HepG2 (cell line): Measurements from ENCODE around the gene BMPR1B. TPM values are rescaled to one million over a fixed set of nuclear protein-coding genes. Genes with fewer than 3 reads are reported as not detected.

Experiments used
- ATAC-seq: fragments of 200-7000 bp; cut with Tn5 transposase; 3 replicates; pipeline ENCODE4 v1.9.1; 2020; ENCODE audit warnings: mild to moderate bottlenecking, moderate library complexity
- BruUV-seq: library from RNA; stranded (reverse); fragments of 400-500 nt; replicated peaks from 2 replicates; lab custom pipeline; 2021; lab: Mats Ljungman, UMichigan
- CTCF ChIA-PET: fragments of 300-600 bp; formaldehyde crosslinking; extraction: SDS; loops from one replicate; lab custom pipeline; 2021; ENCODE audit warnings: low total read pairs, inconsistent platforms, low intra/inter-chr PET ratio; lab: Yijun Ruan, JAX
- POLR2A ChIA-PET: fragments of 350-600 bp; sonication (Branson Sonifier 250); formaldehyde crosslinking; loops from one replicate; lab custom pipeline; 2020; ENCODE audit warnings: antibody characterized with exemption, inconsistent platforms; lab: Yijun Ruan, JAX
- DNase-seq: peaks from one replicate; pipeline ENCODE4 v3.0.0-alpha.2; 2015; ENCODE audit warnings: low spot score
- FAIRE-seq: peaks from 3 replicates; lab custom pipeline; 2011; peaks lifted over from hg19 to GRCh38; lab: Jason Lieb, UNC
- H2AFZ ChIP-seq: one replicate; pipeline ENCODE4 v1.6.1; 2011; ENCODE audit warnings: low read length, inconsistent platforms
- H3K27ac ChIP-seq: fragments of 300-600 bp; 3 replicates; pipeline ENCODE4 v1.8.0; 2011; ENCODE audit warnings: mixed run types, mild to moderate bottlenecking, mixed read lengths, low read length, inconsistent platforms; ENCODE audit not compliant: insufficient read depth; ENCODE audit errors: extremely low read length
- H3K27me3 ChIP-seq, 2 experiments: fragments of 200-600 bp in 1 of 2; 2 replicates in 1 of 2; 3 replicates in 1 of 2; pipeline versions ENCODE4 v1.6.0 to v1.8.0; 2011; ENCODE audit warnings: low read length in 2 of 2, mild to moderate bottlenecking in 2 of 2, moderate library complexity in 2 of 2, inconsistent platforms in 1 of 2; ENCODE audit not compliant: insufficient read depth in 2 of 2, control insufficient read depth in 1 of 2
- H3K36me3 ChIP-seq, 2 experiments: fragments of 200-600 bp in 1 of 2; replicated peaks in 1 of 2; 2 replicates in 1 of 2; 3 replicates in 1 of 2; pipeline versions ENCODE4 v1.5.1 to v1.8.0; 2011; ENCODE audit warnings: low read length in 2 of 2, inconsistent platforms in 1 of 2; ENCODE audit not compliant: insufficient read depth in 2 of 2, control insufficient read depth in 1 of 2
- H3K4me1 ChIP-seq: 2 replicates; pipeline ENCODE4 v1.5.1; 2012; ENCODE audit warnings: low read length, inconsistent platforms; ENCODE audit not compliant: insufficient read depth
- H3K4me2 ChIP-seq: 2 replicates; pipeline ENCODE4 v1.6.0; 2011; ENCODE audit warnings: low read depth, low read length, inconsistent platforms
- H3K4me3 ChIP-seq, 3 experiments: fragments of 200-600 bp in 1 of 3; sonication (generic), shearing (Covaris generic) in 1 of 3; replicated peaks in 1 of 3; 2 replicates each; pipeline ENCODE4 v1.5.1; 2011 to 2016; ENCODE audit warnings: low read length in 3 of 3, inconsistent platforms in 2 of 3, low read depth in 2 of 3, mild to moderate bottlenecking in 2 of 3, control low read depth in 1 of 3, mixed read lengths in 1 of 3; ENCODE audit not compliant: insufficient read depth in 1 of 3
- H3K79me2 ChIP-seq: one replicate; pipeline ENCODE4 v1.6.1; 2011; ENCODE audit warnings: low read length, inconsistent platforms; ENCODE audit not compliant: insufficient read depth
- H3K9ac ChIP-seq: 2 replicates; pipeline ENCODE4 v1.6.0; 2011; ENCODE audit warnings: mild to moderate bottlenecking, low read depth, low read length, inconsistent platforms; ENCODE audit not compliant: insufficient read depth
- H3K9me3 ChIP-seq: 2 replicates; pipeline ENCODE4 v1.5.1; 2012; ENCODE audit warnings: mild to moderate bottlenecking, low read length
- H4K20me1 ChIP-seq: 2 replicates; pipeline ENCODE4 v1.6.0; 2011; ENCODE audit warnings: inconsistent platforms, mild to moderate bottlenecking, low read length, moderate library complexity; ENCODE audit not compliant: insufficient read depth
- FOXK1 ChIP-seq: sonication (generic); formaldehyde crosslinking; IDR thresholded peaks from 2 replicates; pipeline ENCODE4 v1.4.0; 2020; ENCODE audit warnings: low read depth, missing genetic modification reagents, borderline replicate concordance
- GTF3A ChIP-seq: sonication (generic); formaldehyde crosslinking; conservative IDR thresholded peaks from 2 replicates; pipeline ENCODE4 v1.4.0; 2020; ENCODE audit warnings: mild to moderate bottlenecking, missing genetic modification reagents
- PHF5A ChIP-seq: IDR thresholded peaks from one replicate; pipeline ENCODE4 v1.6.1; 2018; ENCODE audit warnings: low read depth, missing genetic modification reagents; ENCODE audit not compliant: unreplicated experiment
- SYNCRIP ChIP-seq: fragments of 200-400 bp; formaldehyde crosslinking; IDR thresholded peaks from 2 replicates; pipeline ENCODE4 v1.6.1; 2018; ENCODE audit warnings: mild to moderate bottlenecking, low read depth, low read length; ENCODE audit not compliant: insufficient read depth
- ZBED4 ChIP-seq: sonication (generic); formaldehyde crosslinking; IDR thresholded peaks from 2 replicates; pipeline ENCODE4 v1.4.0; 2020; ENCODE audit warnings: missing genetic modification reagents, borderline replicate concordance
- ZNF143 ChIP-seq: sonication (generic); formaldehyde crosslinking; IDR thresholded peaks from 2 replicates; pipeline ENCODE4 v1.4.0; 2020; ENCODE audit warnings: missing genetic modification reagents
- ZNF788 ChIP-seq: sonication (generic); formaldehyde crosslinking; IDR thresholded peaks from 2 replicates; pipeline ENCODE4 v1.5.0; 2020; ENCODE audit warnings: mild to moderate bottlenecking, missing genetic modification reagents, borderline replicate concordance
- ZSCAN5A ChIP-seq: sonication (generic); formaldehyde crosslinking; IDR thresholded peaks from 2 replicates; pipeline ENCODE4 v1.8.0; 2022; ENCODE audit warnings: mild to moderate bottlenecking, missing genetic modification reagents, borderline replicate concordance
- WGBS: methylation state at CpG from one replicate; pipeline ENCODE4 v1.1.6; 2017; ENCODE audit warnings: low lambda C conversion rate; 5-methylcytosine and 5-hydroxymethylcytosine counted together
- in situ Hi-C: cut with HindIII; loops from 2 replicates; pipeline ENCODE4 v1.10.0; 2017; ENCODE audit warnings: low pct_unique_long_range_greater_than_20kb; ENCODE audit not compliant: extremely low pct_ligation_motif_present
- intact Hi-C: fragments of 100-400 bp; cut with micrococcal nuclease; formaldehyde crosslinking; loops from one replicate; pipeline ENCODE4 v1.10.0; 2022; ENCODE audit not compliant: unreplicated experiment
- polyA plus RNA-seq, 8 experiments: library from polyadenylated mRNA; depleted of rRNA in 3 of 8; stranded (reverse) in 7 of 8; unstranded in 1 of 8; fragments of >200 nt; fragmentation: Illumina TruSeq in 4 of 8; extraction: Trizol in 4 of 8; gene quantifications; 2 replicates each; pipeline versions ENCODE4 v1.2.1 to v1.2.3, GENCODE V29; 2011 to 2016; ENCODE audit warnings: low read depth in 4 of 8, missing spikeins in 1 of 8, mixed read lengths in 1 of 8; ENCODE audit not compliant: insufficient read depth in 1 of 8
- total RNA-seq, 5 experiments: library from RNA; depleted of rRNA; stranded (reverse); fragments of >200 nt; fragmentation: Illumina TruSeq; extraction: Trizol; gene quantifications; 2 replicates each; pipeline ENCODE4 v1.2.3, GENCODE V29; 2016; ENCODE audit warnings: low read depth in 1 of 5

The BMPR1B gene
- total and polyA plus RNA-seq, 2 of the 13 experiments (the other 11 are each of a cell fraction or from before 2014, with no cell fraction given): 0.07 TPM; not detected in 1

- Histone ChIP-seq H3K79me2 (no peaks in the 10 kb centered on the region), H2AFZ (no peak overlapping the region), H3K4me2 (no peak overlapping the region), H3K4me3 (no peak overlapping the region), H3K27ac (no peak overlapping the region), H3K27me3 (peaks cover 0 to 6% of the 10 kb centered on the region in 2 experiments; a peak in 1 of 5 replicates), H3K4me1 (no peaks in the 10 kb centered on the region), H3K9ac (no peak overlapping the region), H3K36me3 (no peaks in the 10 kb centered on the region), H4K20me1 (no peaks in the 10 kb centered on the region), H3K9me3 (no peaks in the 10 kb centered on the region)
- ChIA-PET POLR2A (no interaction called here), CTCF (no interaction called here)
- no TSS peak for BruUV-seq
- ATAC-seq (no peak), DNase-seq (no peak), FAIRE-seq (no peak)
- intact Hi-C loops (no loop called here), in situ Hi-C loops (no loop called here)
- WGBS: 26% methylated on average over 2 of the region's 2 CpGs
- TF ChIP-seq FOXK1 (CRISPR knock-in tag): no peak
- TF ChIP-seq SYNCRIP: no peak
- TF ChIP-seq ZSCAN5A (CRISPR knock-in tag): no peak
- no peak for TF ChIP-seq GTF3A (CRISPR knock-in tag)
- TF ChIP-seq ZNF788: no peak
- TF ChIP-seq ZNF143 (CRISPR knock-in tag): no peak
- TF ChIP-seq PHF5A (CRISPR knock-in tag): no peak
- no peak for TF ChIP-seq ZBED4 (CRISPR knock-in tag)
Measured at GRCh38 chr4:94944726-94945125, 187.0 kb downstream of the BMPR1B start.
